ENCODE measurements around the gene TRRAP. TPM values are rescaled to one million over a fixed set of nuclear protein-coding genes. Genes with fewer than 3 reads are reported as not detected.

TRRAP gene
- total RNA-seq, 1 donor from 2014 or later = 50.6 TPM

DNA sequence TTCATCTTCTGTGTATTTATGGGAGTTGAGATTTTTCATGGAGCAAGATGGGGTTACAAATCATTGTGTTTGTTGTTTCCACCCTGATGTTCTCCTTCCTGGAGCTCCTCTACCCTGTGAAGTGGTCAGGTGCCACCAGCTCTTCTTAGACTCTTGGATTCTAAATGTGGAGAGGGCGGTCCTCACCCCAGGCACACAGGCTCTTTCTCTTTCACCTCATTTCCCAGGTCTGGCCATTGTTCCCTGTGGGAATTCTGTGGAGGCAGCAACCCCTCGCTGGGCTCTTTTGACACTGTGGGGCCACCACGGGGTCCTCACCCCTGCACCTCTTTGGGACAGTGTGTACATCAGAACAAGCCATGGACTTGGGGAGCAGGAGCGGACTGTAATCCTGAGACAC is 95.9 kb downstream of the TRRAP start:
- intact Hi-C loops (cut with DNase I) = no loop called here
- DNase-seq (ENCODE audit: low spot score) (no peak), ATAC-seq (no peak)

DNA sequence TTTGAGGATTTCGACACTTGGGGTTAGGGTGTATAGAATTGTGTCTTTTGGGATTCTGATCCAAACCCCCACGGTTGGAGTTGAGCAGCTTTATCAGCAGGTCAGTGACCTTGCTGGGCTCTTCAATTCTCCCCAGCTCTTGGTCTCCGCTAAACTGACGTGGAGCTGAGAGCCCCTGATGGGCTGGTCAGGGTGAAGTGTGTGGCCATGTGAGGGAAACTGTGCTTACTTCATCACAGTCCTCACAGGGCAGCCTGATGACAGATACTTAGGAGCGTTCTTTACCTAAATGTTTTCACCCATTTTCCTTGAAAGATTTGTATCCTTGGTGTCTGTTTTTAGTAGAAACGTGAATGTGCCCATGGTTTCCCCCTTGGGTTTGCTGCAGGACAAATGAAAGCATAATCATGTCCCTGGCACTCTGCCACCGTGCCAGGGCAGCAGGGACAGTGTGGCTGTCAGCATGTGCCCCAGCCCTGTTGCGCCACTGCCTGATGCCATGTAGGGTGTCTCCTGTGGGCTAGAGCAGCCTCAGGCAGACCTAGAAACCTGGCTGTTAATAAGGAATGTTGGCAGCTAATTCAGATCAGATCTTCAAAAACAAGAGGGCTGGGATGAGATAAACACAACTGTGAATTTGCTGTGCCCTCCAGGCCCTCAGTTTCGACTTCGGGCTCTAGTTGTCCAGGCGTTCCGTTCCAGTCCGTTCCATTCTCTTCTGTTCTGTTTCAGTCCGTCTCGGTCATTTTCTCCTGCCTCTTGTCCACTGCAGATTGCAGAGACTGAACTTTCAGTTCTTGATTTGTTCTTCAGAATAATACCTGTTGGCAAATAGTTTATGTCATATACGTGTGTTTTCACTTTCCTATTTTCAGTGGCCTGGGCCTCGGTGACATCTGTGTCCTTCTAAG is 96.8 kb downstream of the TRRAP start:
- ATAC-seq (no peak), DNase-seq (ENCODE audit: low spot score) (no peak)
- intact Hi-C loops (cut with DNase I) = no loop called here

DNA sequence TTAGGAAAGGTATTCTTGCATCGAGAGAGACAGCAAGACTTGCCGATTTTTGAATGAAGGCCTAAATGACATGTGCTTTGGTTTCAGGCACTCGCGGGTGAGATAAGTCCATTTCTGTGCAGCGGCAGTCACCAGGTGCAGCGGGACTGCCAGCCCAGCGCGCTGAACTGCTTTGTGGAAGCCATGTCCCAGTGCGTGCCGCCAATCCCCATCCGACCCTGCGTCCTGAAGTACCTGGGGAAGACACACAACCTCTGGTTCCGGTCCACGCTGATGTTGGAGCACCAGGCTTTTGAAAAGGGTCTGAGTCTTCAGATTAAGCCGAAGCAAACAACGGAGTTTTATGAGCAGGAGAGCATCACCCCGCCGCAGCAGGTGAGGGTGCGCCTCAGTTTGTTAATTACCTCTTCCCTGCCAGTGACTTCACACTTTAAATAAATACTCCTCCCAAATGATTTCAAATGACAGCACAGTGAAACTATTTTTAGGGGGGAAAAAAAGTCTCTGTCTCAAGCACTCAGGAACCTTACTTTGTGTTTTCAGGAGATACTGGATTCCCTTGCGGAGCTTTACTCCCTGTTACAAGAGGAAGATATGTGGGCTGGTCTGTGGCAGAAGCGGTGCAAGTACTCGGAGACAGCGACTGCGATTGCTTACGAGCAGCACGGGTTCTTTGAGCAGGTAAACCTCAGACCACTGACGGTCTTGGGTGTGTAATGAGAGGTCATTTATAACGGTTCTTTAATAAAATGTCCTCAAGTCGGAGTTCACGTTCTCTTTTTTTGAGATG is 98.3 kb downstream of the TRRAP start:
- intact Hi-C loops (cut with DNase I) = no loop called here
- no peak for DNase-seq (ENCODE audit: low spot score)

DNA sequence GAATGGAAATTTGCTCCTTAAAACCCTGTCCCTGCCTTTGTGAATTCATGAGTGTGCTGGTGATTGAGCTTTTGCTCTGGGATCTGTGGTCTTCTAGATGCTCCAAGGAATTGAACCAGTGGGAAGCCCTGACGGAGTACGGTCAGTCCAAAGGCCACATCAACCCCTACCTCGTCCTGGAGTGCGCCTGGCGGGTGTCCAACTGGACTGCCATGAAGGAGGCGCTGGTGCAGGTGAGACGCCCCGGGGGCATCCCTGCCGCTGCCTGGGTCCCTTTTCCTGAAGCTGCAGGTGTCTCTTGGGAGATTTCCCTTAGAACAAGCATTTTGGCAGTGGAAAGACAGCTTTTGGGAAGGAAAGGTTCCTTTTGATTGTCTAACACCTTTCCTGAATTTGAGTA is 100.3 kb downstream of the TRRAP start:
- DNase-seq (ENCODE audit: low spot score) = peak; percentile 55
- no peak for ATAC-seq
- intact Hi-C loops (cut with DNase I) = no loop called here

More for the DNA sequence above, 98.3 kb downstream of the TRRAP start:
- no peak for ATAC-seq

DNA sequence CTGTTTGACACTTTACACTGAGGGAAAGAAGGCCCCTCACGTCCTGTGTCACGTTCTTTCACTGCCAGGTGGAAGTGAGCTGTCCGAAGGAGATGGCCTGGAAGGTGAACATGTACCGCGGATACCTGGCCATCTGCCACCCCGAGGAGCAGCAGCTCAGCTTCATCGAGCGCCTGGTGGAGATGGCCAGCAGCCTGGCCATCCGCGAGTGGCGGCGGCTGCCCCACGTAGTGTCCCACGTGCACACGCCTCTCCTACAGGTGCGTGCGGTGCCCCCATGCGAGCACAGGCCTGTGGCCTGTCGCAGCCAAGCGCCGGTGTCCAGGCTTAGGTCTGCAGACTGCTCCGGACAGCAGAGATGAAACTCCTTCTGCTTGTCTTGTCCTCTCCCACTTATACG is 103.4 kb downstream of the TRRAP start:
- ATAC-seq = no peak

DNA sequence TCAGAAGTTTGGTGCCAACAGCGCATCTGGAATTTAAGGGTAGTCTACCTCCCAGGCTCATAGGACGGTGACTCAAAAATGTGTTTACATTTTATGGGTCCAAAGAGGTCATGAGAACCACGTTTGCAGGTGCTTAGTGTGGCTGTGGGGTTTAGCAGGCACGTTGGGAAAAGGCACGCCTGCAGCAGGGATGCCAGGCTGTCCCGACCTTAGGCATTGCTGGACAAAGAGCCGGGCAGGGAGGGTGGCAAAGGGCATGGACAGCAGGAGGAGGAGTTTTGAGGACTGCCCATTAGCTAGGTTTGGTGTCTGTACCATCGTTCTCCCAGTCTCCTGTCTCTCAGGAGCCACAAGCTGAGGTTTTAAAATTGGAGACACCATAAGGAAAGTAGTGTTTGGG is 104.4 kb downstream of the TRRAP start:
- DNase-seq (ENCODE audit: low spot score) (no peak), ATAC-seq (no peak)
- intact Hi-C loops (cut with DNase I) = no loop called here

More for the DNA sequence above, 103.4 kb downstream of the TRRAP start:
- intact Hi-C loops (cut with DNase I) = no loop called here
- no peak for DNase-seq (ENCODE audit: low spot score)

DNA sequence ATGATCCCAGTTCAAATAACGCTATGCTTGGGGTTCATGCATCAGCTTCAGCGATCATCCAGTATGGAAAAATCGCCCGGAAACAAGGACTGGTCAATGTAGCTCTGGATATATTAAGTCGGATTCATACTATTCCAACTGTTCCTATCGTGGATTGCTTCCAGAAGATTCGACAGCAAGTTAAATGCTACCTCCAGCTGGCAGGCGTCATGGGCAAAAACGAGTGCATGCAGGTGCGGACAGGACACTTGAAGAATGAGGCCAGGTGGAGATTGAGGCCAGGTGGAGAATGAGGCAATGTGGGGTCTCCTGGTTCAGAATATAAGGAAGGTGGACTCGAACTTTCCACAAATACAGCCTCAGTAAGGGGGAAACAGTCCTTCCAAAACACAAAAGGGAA is 105.8 kb downstream of the TRRAP start:
- no peak for ATAC-seq
- intact Hi-C loops (cut with DNase I) = no loop called here
- DNase-seq (ENCODE audit: low spot score) = no peak

DNA sequence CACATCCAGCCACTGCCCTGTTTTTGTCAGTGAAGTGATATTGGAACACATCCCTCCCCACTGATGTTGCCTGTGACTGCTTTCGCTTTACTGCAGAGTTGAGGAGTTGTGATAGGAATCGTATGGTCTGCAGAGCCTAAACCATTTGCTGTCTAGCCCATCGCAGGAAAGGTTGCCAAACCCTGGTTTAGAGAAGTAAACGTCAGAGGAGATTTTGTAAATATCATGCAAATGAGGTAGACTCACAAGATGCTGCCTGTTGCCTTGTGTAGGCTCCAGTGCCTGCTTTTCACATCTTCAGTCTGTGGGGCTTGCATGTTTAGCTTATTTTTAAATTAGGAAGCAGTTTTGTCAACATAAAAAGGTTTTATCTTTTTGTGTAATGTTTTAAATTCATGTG is 107.1 kb downstream of the TRRAP start:
- intact Hi-C loops (cut with DNase I) = no loop called here
- peak; percentile 17 for DNase-seq (ENCODE audit: low spot score)
- ATAC-seq = no peak

DNA sequence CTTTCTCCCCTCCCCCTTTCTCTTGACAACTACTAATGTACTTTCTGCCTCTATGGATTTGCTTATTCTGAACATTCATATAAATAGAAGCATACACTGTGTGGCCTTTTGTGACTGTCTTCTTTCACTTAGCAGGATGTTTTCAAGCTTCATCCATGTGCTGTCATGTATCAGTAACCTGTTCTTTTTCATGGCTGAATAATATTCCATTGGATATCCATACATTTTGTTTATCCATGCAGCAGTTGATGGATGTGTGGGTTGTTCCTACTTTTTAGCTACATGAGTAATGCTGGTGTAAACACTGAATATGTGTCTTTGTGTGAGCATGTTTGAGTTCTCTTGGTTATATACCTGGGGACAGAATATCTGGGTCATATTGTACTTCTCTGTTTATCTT is 107.6 kb downstream of the TRRAP start:
- intact Hi-C loops (cut with DNase I) = no loop called here
- ATAC-seq = no peak

DNA sequence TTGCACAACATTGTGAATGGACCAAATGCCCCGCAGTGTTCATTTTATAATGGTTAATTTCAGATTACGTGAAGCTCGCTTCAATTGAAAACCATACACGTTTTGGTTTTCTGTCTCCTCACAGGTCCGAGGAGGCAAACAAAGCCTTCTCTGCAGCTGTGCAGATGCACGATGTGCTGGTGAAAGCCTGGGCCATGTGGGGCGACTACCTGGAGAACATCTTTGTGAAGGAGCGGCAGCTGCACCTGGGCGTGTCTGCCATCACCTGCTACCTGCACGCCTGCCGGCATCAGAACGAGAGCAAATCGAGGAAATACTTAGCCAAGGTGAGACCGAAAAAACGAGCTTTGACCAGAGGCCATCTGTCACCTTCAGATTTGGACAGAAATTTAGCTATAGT is 110.3 kb downstream of the TRRAP start:
- intact Hi-C loops (cut with DNase I) = no loop called here
- peak; percentile 9 for DNase-seq (ENCODE audit: low spot score)
- no peak for ATAC-seq

More for the DNA sequence above, 107.6 kb downstream of the TRRAP start:
- no peak for DNase-seq (ENCODE audit: low spot score)

DNA sequence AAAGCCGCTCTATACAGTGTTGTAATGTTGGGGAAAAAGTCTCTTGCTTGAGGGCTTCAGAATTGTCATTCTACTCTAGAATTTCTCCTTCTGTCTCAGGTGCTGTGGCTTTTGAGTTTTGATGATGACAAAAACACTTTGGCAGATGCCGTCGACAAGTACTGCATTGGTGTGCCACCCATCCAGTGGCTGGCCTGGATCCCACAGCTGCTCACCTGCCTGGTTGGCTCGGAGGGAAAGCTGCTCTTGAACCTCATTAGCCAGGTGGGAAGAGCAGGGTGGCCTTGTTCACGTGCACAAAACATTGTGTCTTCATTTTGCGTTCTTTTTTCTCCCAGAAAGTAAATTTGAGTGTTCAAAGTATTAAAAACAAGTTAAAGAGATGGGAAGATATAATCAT is 112.0 kb downstream of the TRRAP start:
- intact Hi-C loops (cut with DNase I) = no loop called here
- ATAC-seq (no peak), DNase-seq (ENCODE audit: low spot score) (peak; percentile 35)

DNA sequence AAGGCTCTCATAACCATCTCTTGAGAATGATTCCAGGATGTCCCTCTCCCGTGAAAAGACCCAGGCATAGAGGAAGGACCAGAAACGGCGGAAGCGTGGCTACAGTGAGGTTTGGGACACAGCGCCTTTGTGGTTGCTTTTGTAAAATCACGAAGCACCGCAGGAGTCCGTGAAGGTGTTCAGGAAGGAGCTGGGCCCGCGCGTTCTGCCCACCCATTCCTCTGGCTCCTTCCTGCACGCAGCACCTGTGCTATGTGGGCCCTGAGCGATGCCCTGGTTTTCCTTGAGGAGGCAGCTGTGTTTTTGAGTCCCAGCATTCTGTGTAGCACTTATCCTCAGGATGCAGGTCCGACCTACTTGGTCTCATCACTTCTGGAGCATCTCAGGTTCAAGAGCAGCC is 112.8 kb downstream of the TRRAP start:
- intact Hi-C loops (cut with DNase I) = no loop called here
- ATAC-seq = no peak
- peak; percentile 15 for DNase-seq (ENCODE audit: low spot score)

DNA sequence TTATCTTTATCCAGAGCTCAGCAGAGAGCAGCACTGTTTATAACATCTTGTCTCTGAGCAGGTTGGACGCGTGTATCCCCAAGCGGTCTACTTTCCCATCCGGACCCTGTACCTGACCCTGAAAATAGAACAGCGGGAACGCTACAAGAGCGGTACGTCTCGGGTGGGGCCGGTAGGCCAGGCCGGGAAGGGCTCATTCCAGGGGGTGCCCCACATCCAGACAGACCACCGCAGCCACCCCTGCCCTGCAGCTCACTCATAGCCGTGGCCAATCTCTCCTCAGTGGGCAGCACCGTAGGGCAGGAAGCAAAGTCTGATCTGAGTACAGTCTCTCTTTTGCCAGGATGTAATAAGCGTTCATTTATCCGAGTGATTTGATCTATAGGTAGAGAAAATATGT is 113.7 kb downstream of the TRRAP start:
- ATAC-seq = no peak
- DNase-seq (ENCODE audit: low spot score) = peak; percentile 42
- intact Hi-C loops (cut with DNase I) = no loop called here

DNA sequence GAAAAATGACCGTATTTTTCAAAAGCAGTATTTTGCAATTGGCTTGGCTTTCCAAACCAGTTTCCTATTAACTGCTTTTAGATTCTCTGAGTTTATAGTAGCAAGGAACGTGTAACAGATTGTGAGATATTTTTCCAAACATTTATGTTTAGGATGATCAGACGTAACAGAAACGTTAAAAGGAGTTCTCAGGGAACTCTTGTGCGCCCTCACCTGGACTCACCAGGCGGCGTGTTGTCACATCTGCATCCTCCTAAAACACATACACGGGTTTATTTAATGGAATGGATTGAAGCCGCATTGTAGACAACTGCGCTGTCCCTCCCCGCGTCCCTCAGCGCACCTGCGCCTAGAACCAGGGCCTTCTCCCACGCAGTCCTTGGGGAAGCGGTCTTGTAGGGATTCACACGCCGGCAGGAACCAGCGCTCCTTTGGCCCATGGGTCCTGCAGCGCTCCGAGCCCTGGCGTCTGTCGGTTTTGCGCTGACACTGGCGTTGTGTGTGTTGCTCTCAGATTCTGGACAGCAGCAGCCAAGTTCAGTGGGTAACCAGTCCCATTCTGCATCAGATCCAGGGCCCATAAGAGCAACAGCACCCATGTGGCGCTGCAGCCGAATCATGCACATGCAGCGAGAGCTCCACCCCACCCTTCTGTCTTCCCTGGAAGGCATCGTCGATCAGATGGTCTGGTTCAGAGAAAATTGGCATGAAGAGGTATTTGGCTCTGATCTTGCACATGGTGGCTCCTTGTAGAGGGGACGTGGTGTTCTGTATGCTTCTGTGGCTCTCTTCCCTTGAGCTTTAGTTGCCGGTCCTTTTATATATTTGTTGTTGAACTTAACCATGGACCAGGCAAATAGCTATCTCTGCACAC is 114.9 kb downstream of the TRRAP start:
- DNase-seq (ENCODE audit: low spot score) = peak; percentile 49
- no peak for ATAC-seq
- intact Hi-C loops (cut with DNase I) = no loop called here

DNA sequence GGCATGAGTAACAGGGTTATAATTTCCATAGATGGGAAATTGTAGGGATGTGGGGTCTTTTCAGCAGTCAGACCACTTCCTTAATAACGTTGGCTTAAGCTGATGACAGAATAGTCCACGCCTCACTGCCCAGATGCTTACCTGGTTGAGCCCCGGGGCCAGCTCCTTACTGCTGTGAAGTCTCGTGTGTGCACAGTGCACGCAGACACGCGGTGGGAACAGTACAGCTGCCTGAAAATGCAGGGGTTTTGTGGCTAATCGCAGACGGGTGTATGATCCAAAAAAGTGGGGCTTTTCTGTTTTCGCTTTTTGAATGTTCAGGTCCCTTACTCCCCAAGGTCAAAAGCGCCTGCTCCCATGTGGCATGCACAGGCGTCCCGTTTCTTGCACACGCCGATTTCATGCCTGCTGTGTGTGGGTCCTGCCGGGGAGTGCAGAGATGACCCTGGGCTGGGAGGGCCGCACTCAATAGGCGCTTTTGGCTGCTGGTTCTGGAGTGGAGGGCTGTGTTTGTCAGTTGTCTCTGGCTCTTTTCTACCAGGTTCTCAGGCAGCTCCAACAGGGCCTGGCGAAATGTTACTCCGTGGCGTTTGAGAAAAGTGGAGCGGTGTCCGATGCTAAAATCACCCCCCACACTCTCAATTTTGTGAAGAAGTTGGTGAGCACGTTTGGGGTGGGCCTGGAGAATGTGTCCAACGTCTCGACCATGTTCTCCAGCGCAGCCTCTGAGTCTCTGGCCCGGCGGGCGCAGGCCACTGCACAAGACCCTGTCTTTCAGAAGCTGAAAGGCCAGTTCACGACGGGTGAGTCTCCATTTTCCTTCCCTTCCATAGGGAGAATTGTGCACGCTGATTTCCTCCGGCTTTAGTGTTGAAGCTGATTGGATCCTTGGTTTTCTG is 116.0 kb downstream of the TRRAP start:
- ATAC-seq (no peak), DNase-seq (ENCODE audit: low spot score) (peak; percentile 42)
- intact Hi-C loops (cut with DNase I) = no loop called here

DNA sequence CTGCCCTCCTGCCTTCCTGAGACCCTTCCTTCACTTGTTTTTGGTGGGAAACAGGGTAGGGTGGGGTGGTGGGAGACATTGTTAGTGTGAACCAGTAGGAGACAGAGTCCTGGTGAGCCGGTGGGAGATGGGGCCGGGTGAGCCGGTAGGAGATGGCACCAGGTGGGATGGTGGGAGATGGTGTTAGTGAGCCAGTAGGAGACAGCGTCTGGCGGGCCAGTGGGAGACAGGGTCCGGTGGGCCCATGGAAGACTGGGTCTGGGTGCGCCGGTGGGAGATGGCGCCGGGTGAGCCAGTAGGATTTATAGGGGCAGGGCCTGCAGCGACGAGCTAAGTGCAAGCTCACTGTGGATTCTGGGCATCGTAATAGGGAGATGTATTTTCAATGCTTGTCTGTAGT is 116.8 kb downstream of the TRRAP start:
- no peak for DNase-seq (ENCODE audit: low spot score)
- no peak for ATAC-seq
- intact Hi-C loops (cut with DNase I) = no loop called here

DNA sequence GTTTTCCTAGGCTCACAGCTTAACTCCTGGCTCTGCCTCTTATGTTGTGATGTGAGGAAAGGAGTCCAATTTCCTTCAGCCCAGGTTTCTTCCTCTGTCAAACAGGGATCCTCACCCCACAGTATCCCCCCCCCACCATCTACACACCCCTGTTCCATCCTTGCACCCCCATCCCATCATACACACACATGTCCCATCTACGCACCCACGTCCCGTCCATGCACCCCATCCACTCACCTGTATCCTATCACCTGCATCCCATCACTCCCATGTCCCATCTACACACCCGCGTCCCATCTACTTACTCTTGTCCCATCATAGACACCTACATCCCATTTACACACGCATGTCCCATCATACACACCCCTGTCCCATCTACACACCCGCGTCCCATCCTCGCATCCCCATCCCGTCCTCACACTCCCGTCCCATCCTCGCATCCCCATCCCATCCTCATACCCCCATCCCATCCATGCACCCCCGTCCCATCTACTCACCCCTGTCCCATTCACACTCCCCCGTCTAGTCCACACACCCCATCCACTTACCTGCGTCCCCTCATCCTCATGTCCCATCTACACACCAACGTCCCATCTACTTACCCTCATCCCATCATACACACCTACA is 117.3 kb downstream of the TRRAP start:
- DNase-seq (ENCODE audit: low spot score) (no peak), ATAC-seq (no peak)
- intact Hi-C loops (cut with DNase I) = no loop called here

DNA sequence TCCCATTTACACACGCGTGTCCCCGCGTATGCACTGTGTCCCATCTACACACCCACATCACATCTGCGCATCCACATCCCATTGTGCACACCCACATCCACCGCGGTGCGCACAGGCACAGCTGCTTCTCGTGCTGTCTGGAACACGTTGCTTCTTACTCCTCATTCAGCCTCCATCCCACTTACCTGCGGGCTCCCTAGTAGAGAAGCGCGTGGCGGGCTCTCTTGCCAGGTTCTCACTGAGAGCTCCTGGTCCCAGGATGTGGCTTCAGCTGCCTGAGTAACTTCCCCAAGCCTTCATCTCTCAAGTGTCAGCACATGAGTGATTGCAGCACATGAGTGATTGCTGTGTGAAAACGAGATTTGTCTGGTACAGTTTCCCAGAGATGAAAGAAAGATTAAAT is 117.8 kb downstream of the TRRAP start:
- ATAC-seq (no peak), DNase-seq (ENCODE audit: low spot score) (no peak)
- intact Hi-C loops (cut with DNase I) = no loop called here
